T-helper 2 cell (primary cell): ENCODE data around the gene TMEM121B.

Experiments
- DNase-seq, 5 experiments: peaks; one replicate each; pipeline versions ENCODE4 v3.0.0 to v3.0.0-alpha.2; 2012 to 2022

TMEM121B gene

DNA sequence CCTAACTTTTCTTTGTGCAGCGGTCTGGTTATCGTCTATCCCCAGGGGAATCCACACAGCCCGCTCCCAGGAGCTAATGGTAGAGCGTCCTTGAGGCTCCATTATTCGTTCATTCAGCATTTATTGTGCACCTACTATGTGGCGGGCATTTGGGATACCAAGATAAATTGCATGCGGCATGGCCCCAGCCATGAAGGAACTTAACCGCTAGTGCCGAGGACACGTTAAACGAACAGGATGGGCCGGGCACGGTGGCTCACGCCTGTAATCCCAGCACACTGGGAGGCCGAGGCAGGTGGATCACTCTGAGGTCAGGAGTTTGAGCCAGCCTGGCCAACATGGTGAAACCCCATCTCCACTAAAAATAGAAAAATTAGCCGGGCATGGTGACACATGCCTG, 11.2 kb downstream of the TMEM121B start:
- no peak for DNase-seq

DNA sequence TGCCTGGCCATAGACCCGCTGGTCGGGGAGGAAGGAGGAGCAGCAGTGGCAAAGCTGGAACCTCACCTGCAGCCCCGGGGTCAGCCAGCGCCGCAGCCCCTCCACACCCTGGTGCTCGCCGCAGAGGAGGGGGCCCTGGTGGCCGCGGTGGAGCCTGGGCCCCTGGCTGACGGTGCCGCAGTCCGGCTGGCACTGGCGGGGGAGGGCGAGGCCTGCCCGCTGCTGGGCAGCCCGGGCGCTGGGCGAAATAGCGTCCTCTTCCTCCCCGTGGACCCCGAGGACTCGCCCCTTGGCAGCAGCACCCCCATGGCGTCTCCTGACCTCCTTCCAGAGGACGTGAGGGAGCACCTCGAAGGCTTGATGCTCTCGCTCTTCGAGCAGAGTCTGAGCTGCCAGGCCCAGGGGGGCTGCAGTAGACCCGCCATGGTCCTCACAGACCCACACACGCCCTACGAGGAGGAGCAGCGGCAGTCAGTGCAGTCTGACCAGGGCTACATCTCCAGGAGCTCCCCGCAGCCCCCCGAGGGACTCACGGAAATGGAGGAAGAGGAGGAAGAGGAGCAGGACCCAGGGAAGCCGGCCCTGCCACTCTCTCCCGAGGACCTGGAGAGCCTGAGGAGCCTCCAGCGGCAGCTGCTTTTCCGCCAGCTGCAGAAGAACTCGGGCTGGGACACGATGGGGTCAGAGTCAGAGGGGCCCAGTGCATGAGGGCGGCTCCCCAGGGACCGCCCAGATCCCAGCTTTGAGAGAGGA, 11.9 kb downstream of the TMEM121B start:
- no peak for DNase-seq

DNA sequence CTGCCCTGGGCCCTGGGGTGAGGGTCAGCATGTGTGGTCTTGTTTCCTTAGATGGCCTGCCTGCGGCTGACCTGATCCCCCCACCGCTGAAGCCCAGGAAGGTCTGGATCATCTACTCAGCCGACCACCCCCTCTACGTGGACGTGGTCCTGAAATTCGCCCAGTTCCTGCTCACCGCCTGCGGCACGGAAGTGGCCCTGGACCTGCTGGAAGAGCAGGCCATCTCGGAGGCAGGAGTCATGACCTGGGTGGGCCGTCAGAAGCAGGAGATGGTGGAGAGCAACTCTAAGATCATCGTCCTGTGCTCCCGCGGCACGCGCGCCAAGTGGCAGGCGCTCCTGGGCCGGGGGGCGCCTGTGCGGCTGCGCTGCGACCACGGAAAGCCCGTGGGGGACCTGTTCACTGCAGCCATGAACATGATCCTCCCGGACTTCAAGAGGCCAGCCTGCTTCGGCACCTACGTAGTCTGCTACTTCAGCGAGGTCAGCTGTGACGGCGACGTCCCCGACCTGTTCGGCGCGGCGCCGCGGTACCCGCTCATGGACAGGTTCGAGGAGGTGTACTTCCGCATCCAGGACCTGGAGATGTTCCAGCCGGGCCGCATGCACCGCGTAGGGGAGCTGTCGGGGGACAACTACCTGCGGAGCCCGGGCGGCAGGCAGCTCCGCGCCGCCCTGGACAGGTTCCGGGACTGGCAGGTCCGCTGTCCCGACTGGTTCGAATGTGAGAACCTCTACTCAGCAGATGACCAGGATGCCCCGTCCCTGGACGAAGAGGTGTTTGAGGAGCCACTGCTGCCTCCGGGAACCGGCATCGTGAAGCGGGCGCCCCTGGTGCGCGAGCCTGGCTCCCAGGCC, 12.7 kb downstream of the TMEM121B start:
- DNase-seq = no peak

DNA sequence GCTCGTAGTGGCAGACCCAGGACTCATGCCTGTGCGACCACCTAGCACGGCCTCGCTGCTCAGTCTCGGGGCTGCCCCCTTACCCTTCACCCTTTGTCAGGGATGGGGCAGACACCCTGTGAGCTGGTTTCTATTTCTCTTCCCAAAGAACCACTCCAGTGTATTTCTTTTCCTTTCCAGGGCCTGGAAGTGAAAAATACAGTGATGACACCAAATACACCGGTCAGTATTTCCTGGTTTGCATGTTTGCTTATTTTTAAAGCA, 13.7 kb downstream of the TMEM121B start:
- no peak for DNase-seq

DNA sequence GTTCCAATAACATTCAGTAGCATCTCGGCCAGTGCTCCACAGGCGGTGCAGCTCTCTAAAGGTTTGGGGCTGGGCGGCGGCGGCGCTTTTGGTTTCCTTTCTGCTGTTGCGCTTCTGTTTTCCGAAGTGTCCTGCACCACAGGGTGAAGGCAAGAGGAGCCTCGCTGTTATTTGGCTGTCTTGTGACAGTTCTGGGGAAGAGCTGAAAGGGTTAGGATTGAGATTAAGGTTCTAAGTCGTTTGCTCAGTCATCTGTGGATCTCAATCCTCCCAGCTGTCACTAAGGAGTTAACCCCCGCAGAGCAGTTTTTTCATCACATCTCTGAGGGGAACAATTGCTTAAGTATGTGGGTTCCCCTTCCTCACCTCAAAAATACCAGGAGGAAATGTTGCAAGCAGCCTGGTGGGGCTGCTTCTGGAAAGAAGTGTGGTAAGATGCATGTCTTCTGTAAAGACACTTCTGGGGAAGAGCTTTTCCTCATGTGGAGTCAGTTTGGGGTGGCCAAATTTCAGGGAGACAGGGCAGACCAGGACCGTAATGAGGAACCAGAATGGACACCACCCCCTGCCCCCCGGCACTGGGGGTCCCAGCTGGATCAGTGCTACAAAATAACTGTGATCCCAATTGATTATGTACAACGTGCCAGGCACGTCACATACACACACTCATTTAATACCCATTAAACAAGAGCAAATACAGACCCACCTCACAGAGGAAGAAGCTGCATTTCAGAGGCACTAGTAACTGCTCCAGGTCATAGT, 14.2 kb downstream of the TMEM121B start:
- DNase-seq = peak in 1 of 5 experiments; percentile 65

DNA sequence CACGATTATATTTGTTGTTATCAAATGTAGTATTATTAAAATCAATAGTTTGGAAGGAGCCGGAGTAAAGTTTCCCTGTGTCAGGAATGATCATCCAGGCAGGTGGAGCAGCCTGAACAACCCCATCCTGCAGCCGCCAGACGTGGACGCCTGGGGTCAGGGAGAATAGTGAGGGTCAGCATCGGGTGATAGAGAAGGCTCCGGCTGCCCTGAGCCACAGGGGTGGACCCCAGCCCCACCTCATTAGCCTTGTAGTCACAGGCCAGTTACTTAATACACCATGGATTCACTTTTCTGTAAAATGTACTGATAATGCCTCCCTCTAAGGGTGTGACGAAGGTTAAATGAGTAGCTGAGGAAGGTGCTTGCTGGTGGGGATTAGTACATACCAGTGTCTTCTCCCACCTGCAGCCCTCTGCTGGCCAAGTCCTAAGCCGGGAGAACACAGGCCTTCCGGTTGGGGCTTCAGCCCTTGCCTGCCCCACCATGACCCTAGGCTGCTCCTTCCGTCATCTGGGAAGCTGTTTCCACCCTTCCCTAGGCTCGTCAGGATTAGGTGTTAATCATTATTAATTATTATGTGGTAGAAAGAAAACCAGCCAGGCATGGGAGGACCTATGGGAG, 14.9 kb downstream of the TMEM121B start:
- DNase-seq = peak in 1 of 5 experiments; percentile 26

DNA sequence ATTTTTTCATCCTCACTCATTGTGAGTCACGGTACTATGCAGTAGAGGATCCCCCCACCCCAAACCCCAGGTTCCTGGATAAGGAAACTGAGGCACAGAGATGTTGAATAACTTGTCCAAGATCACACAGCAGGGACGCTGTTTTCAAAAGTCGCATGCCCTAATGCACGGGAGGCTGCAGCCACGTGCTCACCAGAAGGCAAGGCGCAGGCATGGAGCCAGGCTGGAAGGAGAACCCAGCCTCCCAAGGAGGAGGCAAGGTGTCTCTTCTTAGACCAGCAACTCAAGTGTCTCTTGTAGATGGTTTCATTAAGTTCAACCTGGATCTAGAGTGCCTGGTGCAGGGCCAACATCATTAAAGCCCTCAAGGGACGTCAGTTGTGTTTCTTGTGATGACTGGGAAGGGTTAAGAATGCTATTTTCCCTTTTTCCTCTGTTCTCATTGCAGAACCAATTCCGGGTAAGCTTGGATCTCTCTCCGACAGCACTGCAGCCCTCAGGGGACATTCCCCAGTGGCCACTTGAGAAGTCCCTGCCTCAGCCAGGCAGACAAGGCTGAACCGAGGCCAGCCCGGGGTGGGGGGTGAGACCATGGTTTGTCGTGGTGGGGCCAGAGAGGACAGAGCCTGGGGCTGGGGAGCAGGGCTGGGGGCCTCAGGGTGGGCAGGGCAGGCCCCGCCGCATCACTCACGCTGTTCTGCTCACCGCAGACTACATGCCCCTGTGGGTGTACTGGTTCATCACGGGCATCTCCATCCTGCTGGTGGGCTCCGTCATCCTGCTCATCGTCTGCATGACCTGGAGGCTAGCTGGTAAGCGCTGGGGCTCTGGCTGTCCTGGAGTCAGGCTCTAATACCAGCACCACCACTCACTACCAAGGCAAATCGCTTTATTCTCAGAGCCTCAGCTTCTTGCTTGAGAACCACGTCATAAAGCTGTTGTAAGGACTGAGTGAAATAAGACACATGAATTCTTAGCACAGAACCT, 15.7 kb downstream of the TMEM121B start:
- DNase-seq = no peak

DNA sequence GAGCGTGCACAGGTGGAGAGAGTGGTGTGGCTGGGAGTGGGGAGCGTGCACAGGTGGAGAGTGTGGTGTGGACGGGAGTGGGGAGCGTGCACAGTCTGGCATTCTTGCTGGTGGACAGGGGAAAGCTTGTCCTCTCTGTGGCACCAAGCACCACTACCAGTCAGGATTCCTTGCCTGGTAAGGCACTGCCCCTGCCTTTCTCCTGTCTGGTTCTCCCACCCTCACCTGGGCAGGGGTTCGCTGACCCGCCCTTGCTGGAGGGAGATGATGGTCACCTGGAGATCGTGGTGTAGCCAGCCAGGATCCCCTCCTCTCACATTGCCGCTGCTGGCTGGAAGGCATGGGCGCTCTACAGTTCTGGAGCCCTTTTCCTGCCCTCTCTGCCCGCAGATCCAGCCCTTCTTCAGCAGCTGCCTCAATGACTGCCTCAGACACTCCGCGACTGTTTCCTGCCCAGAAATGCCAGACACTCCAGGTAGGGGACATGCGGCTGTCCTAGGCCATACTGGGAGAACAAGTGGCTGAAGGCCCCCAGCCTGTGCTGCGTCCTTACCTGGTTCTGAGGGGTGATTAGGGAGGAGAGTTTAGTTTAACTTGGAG, 16.7 kb downstream of the TMEM121B start:
- no peak for DNase-seq

DNA sequence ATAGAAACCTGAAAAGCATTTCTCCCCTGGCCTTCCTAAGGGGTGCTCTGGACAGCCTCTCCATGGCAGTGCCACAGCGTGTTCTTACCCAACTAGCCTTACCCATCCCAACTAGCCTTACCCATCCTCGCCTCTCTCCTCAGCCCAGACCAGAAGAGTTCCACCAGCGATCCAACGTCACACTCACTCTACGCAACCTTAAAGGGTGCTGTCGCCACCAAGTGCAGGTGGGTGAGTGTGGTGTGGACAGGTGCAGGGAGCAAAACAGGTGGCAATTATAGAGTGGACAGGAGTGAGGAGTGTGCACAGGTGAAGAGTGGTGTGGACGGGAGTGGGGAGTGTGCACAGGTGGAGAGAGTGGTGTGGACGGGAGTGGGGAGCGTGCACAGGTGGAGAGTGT, 17.8 kb downstream of the TMEM121B start:
- no peak for DNase-seq

DNA sequence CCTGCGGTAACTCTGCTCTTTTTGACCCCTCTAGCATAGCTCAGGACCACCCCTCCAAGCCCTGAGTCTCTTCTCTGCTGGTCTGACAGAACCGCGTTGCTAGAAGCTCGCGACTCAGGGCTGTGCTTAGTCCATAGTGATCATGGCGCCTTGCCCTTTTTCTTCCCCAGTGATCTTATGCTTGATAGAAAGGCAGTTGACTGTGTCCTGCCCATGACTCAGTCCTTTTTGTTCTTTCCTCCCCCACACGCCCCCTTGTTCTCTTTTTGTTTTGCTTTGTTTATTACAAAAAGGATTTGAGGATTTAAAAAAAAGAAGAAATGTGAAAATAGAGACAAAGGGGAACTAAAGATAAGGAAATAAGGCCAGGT, 18.9 kb downstream of the TMEM121B start:
- DNase-seq = no peak

DNA sequence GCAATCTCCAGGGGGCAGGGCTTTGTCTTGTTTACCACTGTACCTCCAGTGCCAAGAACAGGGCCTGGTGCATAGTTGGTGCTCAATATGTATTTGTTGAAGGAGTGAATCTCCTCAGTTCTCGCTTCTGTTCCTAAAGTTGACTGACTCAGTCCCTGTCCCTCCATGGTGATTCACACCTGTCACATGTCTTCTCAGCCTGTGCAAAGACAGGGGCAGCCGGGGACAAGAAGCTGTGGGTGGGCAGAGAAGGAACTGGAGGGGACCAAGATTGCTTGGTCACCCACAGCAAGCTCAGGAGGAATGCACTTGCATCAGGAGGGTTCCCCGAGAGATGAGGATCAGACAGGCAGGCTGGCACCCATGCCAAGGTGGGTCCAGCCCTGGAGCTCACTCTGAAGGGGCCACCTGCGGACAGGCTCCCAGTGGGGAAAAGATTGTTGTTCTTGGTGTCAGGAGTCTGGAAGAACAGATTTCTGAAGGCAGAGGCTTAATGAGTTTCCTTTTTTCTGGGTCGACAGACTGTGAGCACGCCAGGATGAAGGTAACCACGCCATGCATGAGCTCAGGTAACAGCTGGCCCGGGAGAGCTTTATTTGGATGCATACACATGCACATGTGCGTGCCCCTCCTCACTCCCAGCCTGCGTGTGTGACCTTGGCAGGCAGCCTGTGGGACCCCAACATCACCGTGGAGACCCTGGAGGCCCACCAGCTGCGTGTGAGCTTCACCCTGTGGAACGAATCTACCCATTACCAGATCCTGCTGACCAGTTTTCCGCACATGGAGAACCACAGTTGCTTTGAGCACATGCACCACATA, 19.5 kb downstream of the TMEM121B start:
- no peak for DNase-seq

DNA sequence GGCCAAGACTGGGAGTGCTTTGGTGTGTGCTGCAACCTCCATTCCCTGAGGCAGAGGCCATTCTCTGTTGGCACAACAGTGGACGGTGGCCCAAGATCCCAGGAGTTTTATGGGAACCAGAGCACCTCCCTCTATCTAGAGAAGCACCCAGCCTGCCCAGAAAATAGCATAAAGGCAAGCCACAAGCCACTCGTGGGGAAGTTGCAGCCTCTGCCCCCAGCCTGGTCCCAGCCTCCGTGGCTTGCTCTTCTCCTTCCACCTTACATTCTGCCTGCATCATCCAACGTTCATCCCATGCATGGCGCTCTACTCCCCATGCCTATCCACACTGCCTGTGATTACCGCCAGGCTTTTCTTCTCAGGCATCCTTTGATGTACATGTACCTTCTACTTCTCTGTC, 20.5 kb downstream of the TMEM121B start:
- DNase-seq = no peak

DNA sequence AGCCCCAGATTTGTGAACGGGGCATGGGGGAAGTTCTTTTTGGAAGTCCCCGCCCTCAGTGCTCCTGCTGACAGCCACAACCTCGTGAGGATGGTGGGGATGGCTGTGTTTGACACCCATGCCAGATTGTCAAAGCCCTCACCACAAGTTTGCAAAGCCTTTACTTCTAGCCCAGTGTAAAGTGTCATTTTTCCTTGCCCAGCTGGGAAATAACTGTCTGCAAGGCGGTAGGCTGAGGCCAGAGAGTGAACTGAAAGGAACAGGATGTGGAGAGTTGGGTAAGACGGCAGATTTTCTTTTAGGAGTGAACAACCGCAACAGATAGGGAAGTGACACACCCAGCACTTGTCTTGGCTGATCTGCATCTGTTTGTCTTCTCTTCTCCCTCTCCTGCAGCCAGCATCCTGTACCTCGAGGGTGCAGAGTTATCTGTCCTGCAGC, 22.8 kb downstream of the TMEM121B start:
- peak in 2 of 5 experiments; percentile 49 to 82 for DNase-seq

DNA sequence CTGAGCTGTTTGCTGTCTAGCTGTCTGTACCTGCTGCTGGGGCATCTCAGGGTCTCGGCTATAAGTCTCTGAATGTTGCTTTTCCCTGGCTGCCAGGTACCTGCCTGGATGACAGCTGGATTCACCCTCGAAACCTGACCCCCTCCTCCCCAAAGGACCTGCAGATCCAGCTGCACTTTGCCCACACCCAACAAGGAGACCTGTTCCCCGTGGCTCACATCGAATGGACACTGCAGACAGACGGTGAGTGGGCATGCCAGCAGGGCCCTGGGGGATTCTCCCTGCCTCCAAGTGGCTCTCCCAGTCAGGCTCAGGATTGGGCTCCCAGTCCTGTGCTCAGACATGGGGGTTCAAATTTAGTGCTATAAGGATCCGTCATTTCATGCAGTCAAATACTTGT, 23.5 kb downstream of the TMEM121B start:
- no peak for DNase-seq

DNA sequence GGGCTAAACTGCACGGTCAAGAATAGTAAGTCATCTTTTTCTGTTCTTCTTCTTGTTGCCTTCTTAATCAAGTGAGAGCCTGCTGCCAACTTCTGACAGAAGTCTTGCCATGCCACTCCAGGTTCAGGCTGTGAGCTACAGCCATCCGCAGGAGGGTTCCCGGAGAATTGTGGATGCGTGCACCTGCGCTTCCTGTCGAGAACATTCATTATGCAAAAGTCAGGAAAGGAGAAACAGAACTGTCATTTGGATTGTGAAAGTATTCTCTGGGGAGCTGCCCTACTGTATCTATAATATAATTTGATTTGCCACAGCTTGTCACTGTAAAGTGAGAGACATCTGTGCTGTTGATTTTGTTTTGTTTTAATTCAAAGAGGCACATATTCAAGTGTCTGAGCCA, 24.1 kb downstream of the TMEM121B start:
- no peak for DNase-seq

DNA sequence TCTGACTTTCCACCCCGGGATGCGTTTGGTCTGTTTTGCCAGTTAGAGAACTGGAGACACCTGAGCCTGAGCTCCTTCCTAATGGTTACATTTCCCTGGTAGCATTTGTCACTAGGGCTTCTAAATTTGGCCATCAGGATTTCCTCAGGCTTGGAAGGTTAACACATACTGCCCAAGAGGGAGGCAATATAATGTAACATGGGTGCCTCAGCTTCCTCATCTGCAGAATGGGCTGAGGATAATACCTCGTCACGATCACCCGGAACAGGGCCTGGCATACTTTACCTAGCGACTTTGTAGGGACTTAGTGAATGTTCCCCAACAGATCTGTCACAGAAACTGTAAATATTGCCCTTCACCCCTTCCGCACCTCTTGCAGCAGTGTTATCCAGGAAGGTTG, 25.1 kb downstream of the TMEM121B start:
- DNase-seq = no peak

DNA sequence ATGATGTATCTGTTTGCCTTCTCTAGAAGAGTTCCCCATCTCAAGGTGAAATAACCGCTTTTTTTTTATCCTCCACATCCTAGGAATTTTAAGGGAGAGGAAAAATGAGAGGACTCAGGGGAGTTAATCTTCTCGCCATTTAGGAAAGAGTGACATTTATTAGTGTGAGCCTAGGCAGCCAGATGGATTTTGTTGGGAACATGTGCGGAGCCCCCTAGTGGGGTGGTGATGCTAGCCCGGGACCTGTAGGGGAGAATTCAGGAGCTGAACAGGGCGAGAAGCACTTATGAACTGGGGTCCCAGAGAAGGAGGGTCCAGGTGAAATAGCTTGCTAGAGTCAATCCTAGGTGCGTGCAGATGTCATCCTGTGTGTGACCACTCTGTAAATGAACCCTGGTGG, 25.6 kb downstream of the TMEM121B start:
- DNase-seq = no peak

DNA sequence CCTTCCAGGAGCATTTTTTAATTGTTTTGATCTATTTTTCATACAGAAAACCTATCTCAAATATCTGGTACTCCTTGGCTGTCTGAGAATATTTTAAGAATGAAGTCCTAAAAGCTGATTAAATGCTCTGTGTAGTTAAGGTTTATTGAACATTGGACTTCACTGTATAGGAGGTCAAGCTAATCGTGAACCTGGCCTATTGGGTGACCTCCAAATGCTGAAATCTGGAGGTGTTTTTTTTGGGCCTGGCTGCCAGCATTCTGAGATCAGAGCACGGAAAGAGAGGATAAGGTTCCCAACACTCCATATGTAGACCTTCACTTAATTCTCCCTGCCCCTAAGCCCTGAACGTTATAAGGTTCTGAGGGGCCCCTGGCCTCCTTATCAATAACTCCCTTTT, 28.1 kb downstream of the TMEM121B start:
- no peak for DNase-seq

DNA sequence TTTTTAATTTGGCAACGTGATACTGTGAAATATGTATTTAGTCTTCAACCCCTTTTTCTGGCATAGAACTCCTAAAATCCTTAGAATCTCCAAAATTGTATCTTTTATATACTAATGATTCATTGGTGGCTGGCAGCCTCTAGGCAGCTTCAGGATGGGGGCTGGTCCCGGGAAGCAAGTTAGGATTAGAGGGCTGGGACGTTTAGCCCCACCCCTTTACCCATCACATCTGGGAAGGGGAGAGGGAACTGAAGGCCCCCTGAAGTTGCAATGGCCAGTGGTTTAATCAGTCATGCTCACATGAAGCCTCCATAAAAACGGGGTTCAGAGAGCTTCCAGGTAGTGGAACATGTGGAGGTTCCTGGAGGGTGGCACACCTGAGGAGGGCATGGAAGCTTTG, 29.3 kb downstream of the TMEM121B start:
- no peak for DNase-seq

DNA sequence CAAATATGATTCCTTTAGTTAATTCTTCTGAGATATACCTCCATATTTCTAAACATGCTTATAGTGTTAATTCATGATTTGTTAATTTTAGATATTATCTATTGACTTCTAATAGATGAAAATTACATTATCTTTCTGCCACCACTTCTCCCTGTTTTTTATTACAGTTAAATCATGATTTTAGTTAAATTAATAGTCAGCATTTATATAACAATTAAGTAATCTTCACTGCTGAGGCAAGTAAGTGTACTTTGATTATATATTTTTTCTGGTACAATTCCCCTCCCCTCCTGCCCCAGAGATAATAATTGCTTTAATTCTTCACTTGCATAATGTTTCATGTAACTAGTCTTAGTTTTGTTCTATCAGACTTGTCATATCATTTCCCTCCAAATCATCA, 30.6 kb downstream of the TMEM121B start:
- DNase-seq = no peak
